Small intestine (tissue), 7 donors: ENCODE results near the gene FAM167B. TPM values are rescaled to one million over a fixed set of nuclear protein-coding genes. Genes with fewer than 3 reads are reported as not detected.
"Not testable (repeated sequence)": the region's sequence is repeated elsewhere in the genome, so short reads cannot be mapped to it uniquely, and the experiment has no call there.

ENCODE experiments used
- DNase-seq, 2 donors: peaks; one replicate each; pipeline versions ENCODE4 v3.0.0 to v3.0.0-alpha.2; 2013
- FAIRE-seq: peaks from 2 replicates; lab custom pipeline; 2012; peaks lifted over from hg19 to GRCh38; lab: Jason Lieb, UNC
- H3K27ac ChIP-seq, 3 donors: one replicate each; pipeline ENCODE4 v1.5.1; 2013; ENCODE audit warnings: low read length in 2 of 3, mild to moderate bottlenecking in 2 of 3, control low read depth in 1 of 3, inconsistent platforms in 1 of 3, low read depth in 1 of 3, moderate library complexity in 1 of 3
- H3K27me3 ChIP-seq, 3 donors: one replicate each; pipeline ENCODE4 v1.6.1; 2013; ENCODE audit warnings: low read length in 3 of 3, inconsistent platforms in 1 of 3; ENCODE audit not compliant: control insufficient read depth in 3 of 3, insufficient read depth in 3 of 3
- H3K36me3 ChIP-seq, 3 donors: one replicate each; pipeline ENCODE4 v1.6.1; 2013; ENCODE audit warnings: low read length in 3 of 3, inconsistent platforms in 1 of 3, low read depth in 1 of 3, mild to moderate bottlenecking in 1 of 3, moderate library complexity in 1 of 3; ENCODE audit not compliant: control insufficient read depth in 3 of 3, insufficient read depth in 2 of 3
- H3K4me1 ChIP-seq, 3 donors: one replicate each; pipeline ENCODE4 v1.6.1; 2013; ENCODE audit warnings: low read length in 2 of 3, inconsistent platforms in 1 of 3, low read depth in 1 of 3, mild to moderate bottlenecking in 1 of 3, moderate library complexity in 1 of 3; ENCODE audit not compliant: control insufficient read depth in 3 of 3, insufficient read depth in 2 of 3
- H3K4me3 ChIP-seq, 3 donors: one replicate each; pipeline ENCODE4 v1.5.1; 2013; ENCODE audit warnings: low read length in 3 of 3, control low read depth in 1 of 3, inconsistent platforms in 1 of 3, low read depth in 1 of 3, mild to moderate bottlenecking in 1 of 3, moderate library complexity in 1 of 3
- H3K9me3 ChIP-seq, 2 donors: one replicate each; pipeline ENCODE4 v1.6.1; 2013; ENCODE audit warnings: low read depth in 1 of 2, low read length in 1 of 2; ENCODE audit not compliant: control insufficient read depth in 2 of 2, insufficient read depth in 1 of 2
- WGBS, 3 donors: extraction: QIAGEN DNeasy Blood & Tissue Kit; methylation state at CpG; one replicate each; pipeline ENCODE4 v1.1.7; 2013; 5-methylcytosine and 5-hydroxymethylcytosine counted together
- polyA plus RNA-seq, 4 donors: library from polyadenylated mRNA; stranded (reverse) in 3 of 4; unstranded in 1 of 4; fragments of 200-250 nt in 3 of 4; fragments of 120-200 nt in 1 of 4; gene quantifications; one replicate each; pipeline versions ENCODE4 v1.2.1 to v1.2.3, GENCODE V29; 2013
- donor health status: healthy with polysubstance abuse.
- donor health status: control.
- donor health status: control.
- donor health status: Bipolar disorder and iron deficiency.
- donor health status: healthy.

The FAM167B gene
- polyA plus RNA-seq, 4 donors: 1.4 to 6.4 (median 2.6) TPM

DNA sequence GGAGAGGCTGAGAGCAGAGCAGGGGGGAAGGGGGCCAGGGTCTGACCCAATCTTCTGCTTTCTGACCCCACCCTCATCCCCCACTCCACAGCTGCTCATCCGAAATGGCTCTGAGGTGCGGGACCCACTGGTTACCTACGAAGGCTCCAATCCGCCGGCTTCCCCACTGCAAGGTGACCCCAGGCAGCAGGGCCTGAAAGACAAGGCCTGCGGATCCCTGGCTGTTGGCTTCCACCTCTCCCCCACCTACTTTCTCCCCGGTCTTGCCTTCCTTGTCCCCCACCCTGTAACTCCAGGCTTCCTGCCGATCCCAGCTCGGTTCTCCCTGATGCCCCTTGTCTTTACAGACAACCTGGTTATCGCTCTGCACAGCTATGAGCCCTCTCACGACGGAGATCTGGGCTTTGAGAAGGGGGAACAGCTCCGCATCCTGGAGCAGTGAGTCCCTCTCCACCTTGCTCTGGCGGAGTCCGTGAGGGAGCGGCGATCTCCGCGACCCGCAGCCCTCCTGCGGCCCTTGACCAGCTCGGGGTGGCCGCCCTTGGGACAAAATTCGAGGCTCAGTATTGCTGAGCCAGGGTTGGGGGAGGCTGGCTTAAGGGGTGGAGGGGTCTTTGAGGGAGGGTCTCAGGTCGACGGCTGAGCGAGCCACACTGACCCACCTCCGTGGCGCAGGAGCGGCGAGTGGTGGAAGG, 27.8 kb downstream of the FAM167B start:
- WGBS, 3 donors: 83 to 94% (median 94%) methylated on average over 30 to 31 of the region's 31 CpGs
- H3K27ac ChIP-seq: no peak overlapping the region
- no peak overlapping the region for H3K4me3 ChIP-seq
- no peak for FAIRE-seq
- H3K36me3 ChIP-seq: peaks cover 0 to 2% (median 0%) of the 10 kb centered on the region in 3 donors
- H3K9me3 ChIP-seq: peaks cover 0 to 4% of the 10 kb centered on the region in 2 donors
- no peaks in the 10 kb centered on the region for H3K4me1 ChIP-seq
- peaks cover 0 to 32% (median 0%) of the 10 kb centered on the region in 3 donors for H3K27me3 ChIP-seq
- no peak for DNase-seq

DNA sequence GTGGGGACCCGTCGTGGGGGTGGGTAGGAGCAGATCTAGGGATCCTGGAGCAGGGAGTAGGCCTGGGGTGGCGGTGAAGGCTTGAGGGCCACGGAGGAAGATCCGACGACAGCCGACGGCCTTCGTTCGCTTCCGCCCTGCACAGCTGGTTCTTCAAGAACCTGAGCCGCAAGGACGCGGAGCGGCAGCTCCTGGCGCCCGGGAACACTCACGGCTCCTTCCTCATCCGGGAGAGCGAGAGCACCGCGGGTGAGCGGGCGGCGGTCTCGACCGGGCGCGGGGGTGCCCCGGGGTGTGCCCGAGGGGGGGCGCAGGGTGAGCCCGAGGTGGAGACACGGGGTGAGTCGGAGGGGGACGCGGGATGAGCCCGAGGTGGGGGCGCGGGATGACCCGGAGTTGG, 28.4 kb downstream of the FAM167B start:
- Histone ChIP-seq H3K27me3 (peaks cover 0 to 32% (median 0%) of the 10 kb centered on the region in 3 donors), H3K4me3 (no peak overlapping the region), H3K36me3 (peaks cover 0 to 2% (median 0%) of the 10 kb centered on the region in 3 donors), H3K4me1 (no peaks in the 10 kb centered on the region), H3K9me3 (peaks cover 0 to 5% of the 10 kb centered on the region in 2 donors), H3K27ac (no peak overlapping the region)
- FAIRE-seq (no peak), DNase-seq (peak; percentile 33 to 60)
- 4 to 38% (median 26%) methylated on average over 22 to 41 of the region's 41 CpGs for WGBS, 3 donors

DNA sequence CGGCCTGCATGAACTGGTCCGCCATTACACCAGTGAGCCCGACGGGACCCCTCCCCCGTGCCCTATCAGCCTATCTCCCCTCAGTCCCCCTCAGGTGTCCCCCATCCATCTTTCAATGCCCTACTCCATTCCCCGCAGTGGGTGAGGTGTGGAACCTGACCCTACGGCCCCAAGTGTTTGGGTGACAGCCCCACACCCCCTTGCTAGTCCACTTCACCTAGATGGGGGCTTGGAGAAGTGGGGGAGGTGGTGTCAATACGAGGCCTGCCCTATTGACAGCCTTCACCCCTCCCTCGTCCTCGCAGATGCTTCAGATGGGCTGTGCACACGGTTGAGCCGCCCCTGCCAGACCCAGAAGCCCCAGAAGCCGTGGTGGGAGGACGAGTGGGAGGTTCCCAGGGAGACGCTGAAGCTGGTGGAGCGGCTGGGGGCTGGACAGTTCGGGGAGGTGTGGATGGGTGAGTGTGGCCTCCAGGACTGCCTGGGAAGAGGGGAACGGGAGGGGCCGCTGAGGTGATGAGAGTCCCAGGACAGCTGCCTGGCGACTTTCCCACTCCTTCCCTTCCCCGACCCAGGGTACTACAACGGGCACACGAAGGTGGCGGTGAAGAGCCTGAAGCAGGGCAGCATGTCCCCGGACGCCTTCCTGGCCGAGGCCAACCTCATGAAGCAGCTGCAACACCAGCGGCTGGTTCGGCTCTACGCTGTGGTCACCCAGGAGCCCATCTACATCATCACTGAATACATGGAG, 29.2 kb downstream of the FAM167B start:
- Histone ChIP-seq H3K27ac (no peak overlapping the region), H3K4me3 (no peak overlapping the region), H3K27me3 (peaks cover 0 to 32% (median 0%) of the 10 kb centered on the region in 3 donors), H3K9me3 (peaks cover 0 to 5% of the 10 kb centered on the region in 2 donors), H3K36me3 (peaks cover 0 to 2% (median 0%) of the 10 kb centered on the region in 3 donors), H3K4me1 (no peaks in the 10 kb centered on the region)
- FAIRE-seq (no peak), DNase-seq (no peak)
- WGBS, 3 donors: 77 to 85% (median 85%) methylated on average over 30 of the region's 30 CpGs

DNA sequence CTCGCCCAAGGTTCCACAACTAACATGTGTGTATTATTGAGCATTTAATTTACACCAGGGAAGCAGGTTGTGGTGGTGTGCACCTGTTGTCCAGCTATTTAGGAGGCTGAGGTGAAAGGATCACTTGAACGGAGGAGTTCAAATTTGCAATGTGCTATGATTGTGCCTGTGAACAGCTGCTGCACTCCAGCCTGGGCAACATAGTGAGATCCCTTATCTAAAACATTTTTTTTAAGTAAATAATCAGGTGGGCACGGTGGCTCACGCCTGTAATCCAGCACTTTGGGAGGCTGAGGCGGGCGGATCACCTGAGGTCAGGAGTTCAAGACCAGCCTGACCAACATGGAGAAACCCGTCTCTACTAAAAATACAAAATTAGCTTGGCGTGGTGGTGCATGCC, 37.8 kb downstream of the FAM167B start:
- H3K4me3 ChIP-seq, FAIRE-seq, H3K9me3 ChIP-seq, H3K36me3 ChIP-seq, H3K4me1 ChIP-seq, H3K27me3 ChIP-seq, DNase-seq, H3K27ac ChIP-seq: not testable (repeated sequence)
- WGBS, 3 donors: 82 to 91% (median 84%) methylated on average over 8 of the region's 8 CpGs

DNA sequence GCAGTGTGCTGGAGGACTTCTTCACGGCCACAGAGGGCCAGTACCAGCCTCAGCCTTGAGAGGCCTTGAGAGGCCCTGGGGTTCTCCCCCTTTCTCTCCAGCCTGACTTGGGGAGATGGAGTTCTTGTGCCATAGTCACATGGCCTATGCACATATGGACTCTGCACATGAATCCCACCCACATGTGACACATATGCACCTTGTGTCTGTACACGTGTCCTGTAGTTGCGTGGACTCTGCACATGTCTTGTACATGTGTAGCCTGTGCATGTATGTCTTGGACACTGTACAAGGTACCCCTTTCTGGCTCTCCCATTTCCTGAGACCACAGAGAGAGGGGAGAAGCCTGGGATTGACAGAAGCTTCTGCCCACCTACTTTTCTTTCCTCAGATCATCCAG, 38.6 kb downstream of the FAM167B start:
- no peak for FAIRE-seq
- WGBS, 3 donors: 85 to 95% (median 89%) methylated on average over 3 of the region's 3 CpGs

DNA sequence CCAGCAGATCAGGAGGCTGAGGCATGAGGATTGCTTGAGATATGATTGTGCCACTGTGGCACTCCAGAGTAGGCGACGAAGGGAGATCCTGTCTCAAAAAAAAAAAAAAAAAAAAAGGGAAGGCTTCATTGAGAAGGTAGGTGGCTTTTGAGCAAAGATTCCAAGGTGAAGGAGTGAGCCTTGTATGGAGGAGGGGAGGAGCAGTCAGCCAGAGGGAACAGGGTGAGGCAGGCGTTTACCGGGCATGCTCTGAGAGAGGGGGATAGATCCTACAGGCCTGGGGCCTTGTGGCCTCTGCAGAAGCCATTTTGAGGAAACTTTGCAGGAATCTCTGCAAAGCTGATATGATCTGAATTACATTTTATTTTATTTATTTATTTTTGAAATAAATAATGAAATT, 39.7 kb downstream of the FAM167B start:
- H3K36me3 ChIP-seq: no peaks in the 10 kb centered on the region
- no peak overlapping the region for H3K27ac ChIP-seq
- FAIRE-seq: no peak
- peaks cover 0 to 1% (median 0%) of the 10 kb centered on the region in 3 donors for H3K4me1 ChIP-seq
- no peaks in the 10 kb centered on the region for H3K9me3 ChIP-seq
- no peak for DNase-seq
- WGBS, 3 donors: 85 to 94% (median 92%) methylated on average over 4 of the region's 4 CpGs
- H3K4me3 ChIP-seq: no peak overlapping the region
- no peaks in the 10 kb centered on the region for H3K27me3 ChIP-seq

More for the DNA sequence above, 38.6 kb downstream of the FAM167B start:
- no peaks in the 10 kb centered on the region for H3K9me3 ChIP-seq
- DNase-seq: no peak
- H3K4me3 ChIP-seq: no peak overlapping the region
- no peaks in the 10 kb centered on the region for H3K4me1 ChIP-seq
- no peaks in the 10 kb centered on the region for H3K27me3 ChIP-seq
- no peak overlapping the region for H3K27ac ChIP-seq
- no peaks in the 10 kb centered on the region for H3K36me3 ChIP-seq

DNA sequence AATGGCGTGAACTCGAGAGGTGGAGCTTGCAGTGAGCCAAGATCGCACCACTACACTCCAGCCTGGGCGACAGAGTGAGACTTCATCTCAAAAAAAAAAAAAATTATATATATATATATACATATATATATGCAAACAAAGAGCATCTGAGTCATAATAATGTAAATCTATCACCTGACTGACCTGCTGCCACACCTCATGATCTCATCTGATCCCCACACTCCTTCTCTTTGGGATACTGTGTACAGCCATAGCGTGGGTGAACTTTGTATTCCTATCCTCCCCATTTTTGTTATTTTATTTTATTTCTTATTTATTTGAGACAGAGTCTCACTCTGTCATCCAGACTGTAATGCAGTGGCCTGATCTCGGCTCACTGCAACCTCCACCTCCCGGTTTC, 42.2 kb downstream of the FAM167B start:
- Histone ChIP-seq H3K9me3 (no peaks in the 10 kb centered on the region), H3K4me3 (no peak overlapping the region), H3K4me1 (peaks cover 0 to 1% (median 0%) of the 10 kb centered on the region in 3 donors), H3K27ac (no peak overlapping the region), H3K27me3 (no peaks in the 10 kb centered on the region), H3K36me3 (peaks cover 0 to 3% (median 0%) of the 10 kb centered on the region in 3 donors)
- DNase-seq: peak; percentile 39 to 55
- no peak for FAIRE-seq
- 85 to 94% (median 93%) methylated on average over 7 of the region's 7 CpGs for WGBS, 3 donors

DNA sequence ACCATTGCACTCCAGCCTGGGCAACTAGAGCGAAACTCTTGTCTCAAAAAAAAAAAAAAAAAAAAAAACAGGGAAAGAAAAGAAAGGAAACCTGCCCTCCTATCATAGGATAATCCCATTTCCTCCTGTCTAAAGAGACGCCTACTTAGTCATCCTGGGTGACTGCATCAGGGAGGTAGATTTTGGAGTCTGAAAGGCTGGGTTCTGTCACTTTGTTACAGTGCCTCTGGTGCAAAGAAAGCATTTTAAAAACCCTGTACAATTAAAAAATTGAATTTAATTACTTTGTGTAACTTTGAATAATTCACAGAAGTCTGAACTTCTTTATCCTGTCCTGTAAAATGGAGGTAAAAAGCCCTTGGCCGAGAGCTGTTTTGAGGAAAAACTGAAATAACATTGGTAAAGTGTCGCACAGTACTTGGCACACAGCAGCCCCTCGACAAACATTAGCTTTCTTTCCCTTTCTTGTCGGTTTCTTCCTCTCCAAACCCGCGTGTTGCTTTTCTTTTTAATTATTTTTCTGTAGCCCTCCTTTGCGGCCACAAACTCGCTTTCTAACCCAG, 44.2 kb downstream of the FAM167B start:
- Histone ChIP-seq H3K9me3 (no peaks in the 10 kb centered on the region), H3K36me3 (peaks cover 0 to 9% (median 0%) of the 10 kb centered on the region in 3 donors), H3K4me3 (peak overlapping the region; percentile 77 to 95 (median 77)), H3K27ac (peak overlapping the region; percentile 85 to 93 (median 90)), H3K27me3 (no peaks in the 10 kb centered on the region), H3K4me1 (peaks cover 0 to 4% (median 0%) of the 10 kb centered on the region in 3 donors)
- DNase-seq (peak in 1 of 2 donors; percentile 60), FAIRE-seq (no peak)
- 17 to 42% (median 23%) methylated on average over 10 of the region's 10 CpGs for WGBS, 3 donors
